ENCODE results near the gene MEX3D.

- TF ChIP-seq CTCF (IDR thresholded peaks at IDR 0.05 in 2 of 3, conservative IDR thresholded peaks at IDR 0.05 in 1 of 3; ENCODE audit: borderline replicate concordance in 1 of 3, insufficient read depth in 1 of 3, low read depth in 2 of 3, low read length in 2 of 3) (no peak), CEBPB (IDR thresholded peaks at IDR 0.05; ENCODE audit: low read depth) (no peak), EZH2 (IDR thresholded peaks at IDR 0.05) (no peak), SIN3A (IDR thresholded peaks at IDR 0.05; ENCODE audit: low read depth) (no peak), REST (IDR thresholded peaks at IDR 0.05; ENCODE audit: low read depth) (no peak)
Measured at GRCh38 chr19:1531587-1531986, 36.5 kb downstream of the MEX3D start.

Data from HCT116 (cell line).